NCI-H128 (cell line): ENCODE data around the gene LMX1B.

Source experiments
- DNase-seq: peaks from one replicate; lab custom pipeline; 2025; ENCODE audit not compliant: unreplicated experiment; lab: John Stamatoyannopoulos, UW

LMX1B gene

DNA sequence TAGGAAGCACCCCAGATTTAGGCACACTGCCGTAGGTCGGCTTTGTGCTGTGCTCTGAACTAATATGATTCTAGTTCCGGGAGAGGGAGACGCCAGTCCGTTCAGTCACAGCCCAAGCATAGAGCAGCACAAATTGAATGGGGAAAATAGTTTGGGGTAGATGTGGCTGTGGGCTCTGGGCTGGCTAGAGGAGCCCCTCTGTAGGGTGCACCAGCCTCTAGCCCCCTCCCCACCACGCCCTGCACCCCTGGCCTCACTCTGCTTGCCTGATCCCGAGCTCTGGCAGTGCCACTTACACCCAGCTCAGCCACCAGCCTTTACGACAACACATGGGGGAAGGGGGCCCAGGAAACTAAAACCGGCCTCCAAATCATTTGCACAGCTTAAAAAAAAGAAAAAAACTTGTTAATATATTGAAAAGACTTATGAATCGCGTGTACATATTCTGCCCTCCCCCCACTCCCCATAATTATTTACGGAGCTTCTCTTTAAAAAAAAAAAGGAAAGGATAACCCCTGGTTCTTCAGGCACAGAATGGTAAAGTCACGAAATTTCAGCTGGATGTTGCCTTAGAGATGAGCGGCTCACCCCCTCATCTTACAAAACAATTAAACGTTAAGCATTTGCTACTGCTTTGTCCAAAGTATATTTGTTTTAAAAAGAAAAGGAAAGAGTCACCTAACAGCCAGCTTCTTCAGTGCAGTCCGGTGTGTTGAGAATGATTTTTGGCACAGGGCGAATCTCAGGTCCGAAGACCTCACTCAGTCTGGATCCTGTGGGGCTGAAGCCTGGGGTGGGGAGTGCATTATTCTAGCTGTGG lies 3.5 kb downstream of the LMX1B start:
- no peak for DNase-seq

DNA sequence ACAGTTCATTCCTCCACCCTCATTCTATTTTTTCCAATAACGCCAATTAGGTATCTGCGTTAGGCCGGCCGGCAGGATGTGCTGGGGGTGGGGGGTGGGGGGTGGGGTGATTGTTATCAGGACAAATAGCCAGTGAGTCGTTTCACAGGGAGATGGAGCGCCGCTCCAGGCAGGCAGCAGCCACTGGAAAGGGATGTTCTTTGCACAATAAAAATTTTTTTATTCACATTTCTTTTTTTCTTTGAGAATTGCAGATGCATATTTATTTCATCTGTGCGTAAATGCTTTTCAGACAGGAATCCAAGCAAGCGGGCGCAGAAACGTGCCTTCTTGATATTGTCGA lies 4.1 kb downstream of the LMX1B start:
- no peak for DNase-seq

DNA sequence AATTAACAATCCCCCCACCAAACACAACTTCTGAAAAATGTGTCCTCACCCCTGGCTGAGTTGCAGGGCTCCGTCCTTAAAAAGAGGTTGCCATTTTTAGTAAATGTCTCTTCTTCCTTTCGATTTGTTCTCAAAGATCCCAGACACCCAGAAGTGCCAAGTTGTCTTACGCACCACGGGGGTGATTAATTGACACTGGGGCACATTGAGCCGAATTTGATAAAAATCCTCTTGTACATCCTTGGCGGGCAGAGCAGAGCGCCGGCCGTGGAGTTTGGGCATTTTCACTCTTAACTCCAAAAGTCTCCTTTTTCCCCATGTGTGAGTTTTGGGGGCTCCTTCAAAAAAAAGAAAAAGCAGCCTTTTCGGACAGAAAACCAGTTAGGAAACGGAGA lies 4.5 kb downstream of the LMX1B start:
- no peak for DNase-seq

DNA sequence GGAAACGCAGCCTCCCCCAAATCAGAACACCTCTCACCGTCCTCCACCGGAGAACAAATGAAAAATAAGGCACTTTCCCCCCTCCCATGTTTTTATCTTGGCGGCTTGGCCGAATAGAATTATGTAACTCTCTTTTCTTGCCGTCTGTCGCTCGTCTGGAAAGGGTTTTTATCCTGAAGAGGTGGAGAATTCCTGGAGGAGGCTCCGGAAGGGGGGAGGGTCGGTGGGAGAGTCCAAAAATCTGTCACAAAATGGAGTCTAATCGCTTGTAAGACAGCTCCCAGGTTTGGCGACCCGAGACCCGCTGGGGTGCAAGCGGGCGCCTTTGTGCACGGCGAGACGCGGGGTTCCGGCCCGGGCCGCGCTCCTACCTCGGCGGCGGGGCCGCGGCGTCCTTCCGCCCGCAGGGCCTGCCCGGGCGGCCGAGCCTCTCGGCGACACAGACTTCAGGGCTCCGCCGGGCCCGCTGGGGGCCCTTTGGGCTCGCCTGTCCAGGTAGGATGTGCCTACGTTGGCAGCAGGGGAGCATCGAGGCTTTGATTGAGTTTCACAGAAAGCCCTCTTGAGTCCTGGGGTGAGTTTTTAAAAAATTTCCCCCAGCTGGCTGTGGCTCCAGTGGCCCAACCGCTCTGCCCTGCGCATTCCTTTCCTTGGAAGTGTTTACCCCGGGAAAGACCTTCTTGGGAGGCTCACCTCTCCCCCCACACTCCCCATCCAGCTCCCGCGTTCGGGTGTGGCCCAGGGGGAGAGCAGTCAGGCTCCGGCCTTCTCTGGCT lies 5.0 kb downstream of the LMX1B start:
- no peak for DNase-seq

DNA sequence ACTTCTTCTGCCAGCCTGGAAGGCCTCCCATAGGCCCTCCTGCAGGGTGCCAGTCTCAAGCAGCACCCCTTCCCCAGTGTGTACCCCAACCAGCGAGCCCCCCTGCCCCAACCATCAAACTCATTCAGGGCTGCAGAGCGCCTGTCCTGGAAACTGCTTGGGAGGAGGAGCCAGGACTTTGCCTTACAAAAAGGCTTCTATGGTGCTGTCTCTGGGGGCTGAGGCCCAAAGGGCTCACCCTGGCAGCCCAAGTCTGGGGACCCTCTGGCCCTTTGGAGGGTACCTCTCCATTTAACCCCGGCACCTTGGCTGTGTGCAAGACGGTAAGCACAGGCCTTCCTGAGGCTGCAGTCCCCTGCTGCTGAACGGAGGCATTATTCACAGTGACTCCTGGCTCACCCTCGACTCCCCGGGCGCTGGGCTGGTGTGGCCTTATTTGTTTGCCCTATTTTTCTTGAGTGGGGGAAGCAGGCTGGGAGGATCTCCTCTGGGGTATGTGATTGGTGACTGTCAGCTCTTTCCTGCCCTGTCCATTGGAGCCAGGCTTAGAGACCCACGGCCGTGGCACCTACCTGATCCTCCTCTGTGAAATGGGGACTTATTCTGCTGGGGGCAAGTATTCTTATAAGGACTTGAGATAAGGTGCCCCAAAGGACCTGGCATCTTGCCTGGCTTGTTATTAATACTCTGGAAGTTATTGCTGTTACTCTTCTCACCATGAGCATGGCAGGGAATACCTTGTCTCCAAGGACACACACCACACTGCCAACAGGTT lies 5.8 kb downstream of the LMX1B start:
- DNase-seq = no peak

DNA sequence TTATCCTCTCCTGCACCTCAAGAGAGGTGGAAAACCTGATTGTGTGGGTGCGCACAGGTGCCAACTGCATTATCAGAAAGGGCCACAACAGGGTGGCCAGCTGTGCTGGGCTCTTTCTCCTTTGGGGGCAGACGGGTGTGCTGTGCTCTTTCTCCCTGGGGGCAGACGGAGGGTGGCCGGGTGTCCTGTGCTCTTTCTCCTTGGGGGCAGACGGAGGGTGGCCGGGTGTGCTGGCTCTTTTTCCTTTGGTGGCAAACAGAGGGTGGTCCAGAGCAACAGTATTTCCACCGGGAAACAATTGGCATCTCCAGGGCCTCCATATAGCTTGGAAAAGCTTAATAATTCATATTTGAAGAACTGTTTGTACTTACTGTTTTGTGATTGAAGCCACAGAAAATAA lies 6.8 kb downstream of the LMX1B start:
- DNase-seq = no peak

DNA sequence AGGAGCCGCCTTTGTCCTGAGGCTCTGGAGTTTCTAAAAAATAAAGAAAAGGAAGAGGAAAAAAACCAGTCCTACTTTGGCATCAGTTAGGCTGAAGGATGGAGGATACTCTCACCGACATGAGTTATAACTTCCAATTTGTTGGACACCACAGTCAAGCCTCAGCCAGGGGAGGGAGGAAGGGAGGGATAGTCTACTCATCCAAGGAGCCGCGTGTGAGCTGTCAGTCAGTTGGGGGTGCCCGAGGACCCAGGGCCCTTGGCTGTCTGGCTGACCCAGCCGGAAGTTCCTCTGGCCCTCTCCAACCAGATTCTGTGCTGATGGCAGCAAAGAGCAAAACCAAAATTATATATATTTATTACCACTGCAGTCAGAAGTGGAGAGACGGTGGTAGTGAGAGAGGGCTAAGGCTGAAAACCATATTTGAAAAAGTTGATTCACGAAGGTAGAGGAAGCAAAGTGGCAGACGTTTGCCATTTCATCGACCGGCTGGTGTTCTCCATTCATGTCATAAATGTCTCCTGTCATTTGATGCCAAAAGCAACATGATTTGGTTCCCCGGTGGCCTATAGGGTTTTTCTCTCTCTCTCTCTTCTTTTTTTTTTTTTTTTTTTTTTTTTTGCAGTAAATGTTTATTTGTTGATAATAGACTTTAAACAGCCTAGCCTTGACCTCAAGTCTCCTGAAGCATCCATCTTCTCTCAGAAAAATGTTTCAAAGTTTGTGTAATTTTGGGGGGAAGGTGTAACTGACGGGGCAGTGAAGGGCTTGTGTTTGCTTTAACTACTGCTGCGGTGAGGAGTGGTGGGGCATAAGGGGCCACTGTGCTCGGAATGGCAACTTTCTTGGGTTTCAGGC lies 7.6 kb downstream of the LMX1B start:
- DNase-seq = no peak

DNA sequence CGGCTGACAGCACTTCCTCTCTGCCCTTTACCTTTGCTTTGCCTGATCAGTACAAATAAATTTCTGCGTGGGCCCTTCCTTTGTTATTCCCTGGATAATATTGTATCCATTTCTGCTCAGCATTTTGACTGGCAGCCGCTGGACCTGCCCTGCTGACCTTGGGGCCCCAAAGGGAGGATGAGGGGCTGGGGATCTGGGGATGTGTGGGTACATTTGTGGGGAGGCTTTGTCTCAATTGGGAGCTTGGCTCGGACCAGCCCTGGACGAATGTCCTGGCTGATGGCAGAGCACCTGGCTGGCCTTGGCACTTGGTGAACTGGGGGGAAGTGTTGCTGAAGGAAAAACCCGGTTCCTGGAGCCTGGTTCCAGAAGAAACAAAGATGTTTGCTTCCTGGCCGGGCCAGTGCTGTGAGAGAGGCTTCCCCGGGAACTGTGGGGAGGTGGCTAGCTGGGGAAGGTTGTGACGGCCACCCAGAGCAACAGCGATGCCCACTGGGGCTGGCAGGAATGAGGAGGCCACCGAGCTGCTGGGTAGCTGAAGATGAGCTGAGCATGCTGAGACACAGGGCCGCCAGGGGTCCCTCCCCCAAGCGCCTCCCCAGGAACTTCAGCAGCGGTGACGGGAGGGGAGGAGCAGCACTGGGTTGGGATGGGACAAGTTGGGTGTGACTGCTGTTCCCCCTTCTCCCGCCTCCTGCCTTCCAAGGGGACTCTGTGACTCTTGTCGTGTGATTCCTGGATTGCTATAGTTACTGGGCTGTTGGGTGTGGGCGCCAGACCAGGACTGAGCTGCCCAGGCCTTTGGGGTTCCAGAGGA lies 8.4 kb downstream of the LMX1B start:
- no peak for DNase-seq

DNA sequence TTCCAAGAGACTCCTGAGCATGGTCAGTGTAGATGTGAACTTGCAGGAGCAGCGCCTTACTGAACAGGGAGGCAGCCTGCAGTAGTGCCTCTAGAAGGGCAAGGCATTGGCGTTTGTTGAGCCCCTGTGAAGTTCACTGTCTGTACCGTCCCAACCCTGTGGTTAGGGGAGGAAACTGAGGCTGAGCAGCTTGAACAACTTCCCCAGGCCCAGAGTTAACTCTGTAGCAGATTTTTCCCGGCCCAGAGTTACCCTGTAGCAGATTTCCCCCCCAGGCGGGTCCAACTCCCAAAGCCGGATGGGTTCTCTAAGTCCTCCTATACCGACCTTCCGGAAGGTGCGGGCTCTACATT lies 9.6 kb downstream of the LMX1B start:
- DNase-seq = no peak

DNA sequence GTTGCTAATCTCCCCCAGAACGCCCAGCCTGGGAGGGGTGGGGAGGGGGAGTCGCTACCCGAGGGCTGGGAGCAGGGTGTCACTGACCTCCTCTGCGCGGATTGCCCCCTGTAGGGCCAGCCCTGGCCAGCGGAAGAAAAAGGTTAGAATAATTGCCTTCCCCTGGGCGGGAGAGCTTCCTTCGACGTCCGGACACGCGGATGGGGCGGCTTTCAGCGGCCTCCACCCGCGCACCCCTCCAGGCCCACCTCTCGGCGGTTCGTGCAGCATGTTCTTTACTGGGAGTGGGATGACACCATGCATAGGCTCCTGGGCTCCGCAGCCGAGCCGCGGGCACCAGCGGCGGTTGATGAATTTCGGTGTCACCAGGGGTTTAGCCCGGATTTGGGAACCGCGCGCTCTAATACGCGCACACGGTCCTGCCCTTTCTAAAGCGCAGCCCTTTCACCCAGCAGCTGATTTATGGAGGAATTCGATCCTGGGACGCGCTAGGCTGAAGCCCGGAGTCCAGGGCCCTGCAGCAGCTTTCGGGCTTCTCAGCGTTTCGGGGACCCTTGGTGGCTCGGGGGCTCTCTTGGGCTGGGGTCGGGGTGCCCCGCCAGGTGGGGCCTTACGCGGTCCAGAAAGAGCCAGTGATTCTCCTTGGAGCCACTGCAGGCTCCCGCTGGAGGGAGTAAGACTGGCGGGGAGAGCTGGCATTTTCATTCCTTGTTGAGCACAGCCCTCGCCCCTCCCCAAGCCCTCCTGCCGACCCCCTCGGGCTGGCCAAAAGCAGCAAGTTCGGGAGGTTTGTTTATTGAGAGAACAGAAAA lies 10.1 kb downstream of the LMX1B start:
- DNase-seq = no peak

DNA sequence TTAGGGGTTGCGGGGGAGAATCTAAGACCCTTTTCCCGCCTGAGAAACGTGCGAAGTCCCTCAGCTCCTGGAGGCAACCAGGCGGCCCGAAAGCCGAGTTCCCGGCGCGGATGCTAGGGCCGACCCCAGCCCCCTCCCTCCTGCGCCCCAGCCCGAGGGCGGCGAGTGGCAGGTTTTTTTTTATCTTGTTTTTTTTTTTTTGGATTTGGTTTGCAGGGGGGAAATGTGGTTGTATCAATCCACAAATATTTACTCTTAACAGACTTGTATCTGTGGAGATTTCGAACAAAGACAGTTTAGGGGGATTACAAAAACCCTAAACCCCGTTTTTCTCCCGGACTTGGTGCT lies 10.7 kb downstream of the LMX1B start:
- DNase-seq = no peak

DNA sequence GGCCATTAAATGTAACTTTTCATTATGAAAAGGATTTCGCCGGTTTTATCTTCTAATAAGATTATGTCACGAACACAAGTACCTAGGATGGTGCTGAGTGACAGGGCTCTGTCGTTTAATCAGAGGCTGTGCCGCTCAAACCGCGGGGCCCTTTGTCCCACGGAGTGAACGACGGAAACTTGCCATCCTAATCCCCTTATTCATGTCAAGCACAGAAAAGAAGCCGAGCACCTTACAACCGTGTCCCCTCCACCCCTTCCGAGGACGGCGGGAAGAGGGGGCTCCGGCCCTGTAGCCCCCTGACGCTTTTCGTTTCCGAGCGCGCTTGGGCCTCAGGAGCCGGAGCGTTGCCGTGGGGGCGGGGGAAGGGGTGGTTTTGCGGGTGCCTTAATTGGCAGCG lies 11.2 kb downstream of the LMX1B start:
- no peak for DNase-seq

DNA sequence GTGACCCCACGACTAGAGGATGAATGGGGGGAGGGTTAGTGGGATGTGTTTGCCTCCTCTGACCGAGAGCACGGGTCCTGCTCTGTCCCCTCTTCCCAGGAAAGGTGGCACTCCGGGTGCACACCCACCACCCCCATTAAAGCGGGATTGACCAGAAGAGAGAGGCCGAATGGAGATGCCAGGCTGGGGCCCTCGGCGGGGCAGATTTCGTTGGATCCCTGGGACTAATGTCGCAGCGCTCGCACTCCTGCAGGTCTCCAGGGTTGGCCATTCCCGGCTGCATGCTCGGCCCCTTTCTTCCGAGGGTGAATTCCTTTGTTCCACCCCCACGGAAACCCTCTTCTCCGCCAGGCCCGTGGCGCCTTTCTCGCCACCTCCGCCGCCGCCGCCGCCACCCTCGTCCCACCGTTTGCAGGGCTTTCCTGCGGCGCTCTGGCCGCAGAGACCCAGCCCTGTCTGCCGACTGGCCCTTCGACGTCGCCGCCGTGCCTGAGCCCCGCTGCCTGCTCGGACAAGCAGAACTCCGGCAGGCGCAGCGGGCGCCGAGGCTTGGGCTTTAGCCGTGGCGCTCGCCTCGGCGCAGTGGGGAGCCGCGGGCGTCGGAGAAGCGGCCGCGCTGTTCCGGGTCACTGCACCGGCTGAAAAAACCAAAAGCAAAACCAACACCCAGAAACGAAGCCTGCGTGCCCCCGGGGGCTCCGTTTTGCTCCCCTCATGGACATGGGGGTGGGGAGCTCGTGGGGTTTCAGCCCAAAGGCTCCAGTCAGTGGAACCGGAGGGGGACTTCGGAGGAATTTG lies 11.8 kb downstream of the LMX1B start:
- DNase-seq = no peak

DNA sequence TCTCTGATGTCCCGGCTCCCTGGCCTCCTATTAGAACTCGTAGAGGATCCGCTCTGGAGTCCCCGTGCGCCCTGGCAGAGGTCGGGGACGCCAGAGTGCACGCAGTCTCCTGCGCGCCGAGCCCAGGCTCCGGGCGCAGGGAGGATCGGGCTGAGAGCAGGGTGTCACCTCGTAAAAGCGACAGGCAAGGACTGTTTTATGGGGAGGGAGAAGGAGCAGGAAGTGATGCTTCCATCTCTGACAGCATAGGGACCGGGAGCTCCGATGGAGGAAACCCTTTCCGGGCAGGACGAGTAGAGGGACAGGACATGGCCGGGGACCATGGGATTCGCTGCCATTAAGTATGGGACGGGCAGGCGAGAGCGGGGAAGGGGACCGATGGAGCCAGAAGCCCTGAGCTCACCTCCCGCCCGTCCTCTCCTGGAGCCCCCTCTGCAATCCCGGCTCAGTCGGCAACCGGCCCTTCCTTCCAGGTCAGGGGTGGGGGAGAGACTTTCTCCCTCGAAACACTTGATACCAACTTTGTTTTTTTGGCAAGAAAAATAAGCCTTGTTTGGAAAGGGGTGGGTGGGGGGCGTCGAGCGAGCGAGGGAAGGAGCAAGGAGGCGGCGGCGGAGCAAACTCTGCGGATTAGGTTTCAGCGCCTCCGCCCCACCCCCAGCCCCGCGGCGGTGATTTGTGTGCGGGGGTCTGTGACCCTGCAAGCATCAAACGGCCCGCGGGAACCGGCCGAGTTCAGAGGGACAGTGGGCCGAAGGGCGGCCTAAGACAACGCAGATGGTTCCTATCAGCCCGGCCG lies 12.6 kb downstream of the LMX1B start:
- DNase-seq = no peak

DNA sequence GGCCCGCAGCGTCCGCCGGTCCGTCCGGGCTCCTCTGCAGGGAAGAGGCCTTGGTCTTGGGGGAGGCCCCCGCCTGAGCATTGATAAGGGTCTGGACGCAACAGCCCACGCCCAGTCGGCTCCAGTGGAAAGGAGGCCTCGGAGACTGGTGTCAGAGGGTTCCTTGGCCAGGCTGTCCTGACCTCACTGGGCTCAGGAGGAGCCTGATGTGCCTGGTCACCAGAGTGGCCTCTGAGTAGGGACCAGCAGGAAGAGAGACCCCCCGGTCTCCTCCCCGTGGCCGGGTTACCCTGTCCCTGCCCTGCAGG lies 13.2 kb downstream of the LMX1B start:
- no peak for DNase-seq

DNA sequence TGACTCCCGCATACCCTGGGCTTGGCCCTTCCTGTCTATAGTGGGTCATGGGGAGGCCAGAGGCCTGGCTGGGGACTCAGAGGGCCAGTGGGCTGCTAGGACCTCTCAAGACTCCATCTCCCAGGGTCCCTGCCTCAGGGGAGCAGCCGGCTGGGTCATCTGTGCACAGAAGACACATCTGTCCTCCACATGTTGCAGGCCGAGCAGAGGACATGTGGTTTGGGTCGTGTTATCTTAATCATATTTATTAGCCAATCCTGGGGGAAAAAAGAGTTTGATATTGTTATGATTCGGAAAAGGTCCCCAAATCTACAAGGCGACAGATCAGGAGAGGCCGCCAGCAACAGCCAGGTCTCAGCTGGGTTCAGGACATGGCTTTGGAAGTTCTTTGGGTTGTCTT lies 14.4 kb downstream of the LMX1B start:
- DNase-seq = no peak

DNA sequence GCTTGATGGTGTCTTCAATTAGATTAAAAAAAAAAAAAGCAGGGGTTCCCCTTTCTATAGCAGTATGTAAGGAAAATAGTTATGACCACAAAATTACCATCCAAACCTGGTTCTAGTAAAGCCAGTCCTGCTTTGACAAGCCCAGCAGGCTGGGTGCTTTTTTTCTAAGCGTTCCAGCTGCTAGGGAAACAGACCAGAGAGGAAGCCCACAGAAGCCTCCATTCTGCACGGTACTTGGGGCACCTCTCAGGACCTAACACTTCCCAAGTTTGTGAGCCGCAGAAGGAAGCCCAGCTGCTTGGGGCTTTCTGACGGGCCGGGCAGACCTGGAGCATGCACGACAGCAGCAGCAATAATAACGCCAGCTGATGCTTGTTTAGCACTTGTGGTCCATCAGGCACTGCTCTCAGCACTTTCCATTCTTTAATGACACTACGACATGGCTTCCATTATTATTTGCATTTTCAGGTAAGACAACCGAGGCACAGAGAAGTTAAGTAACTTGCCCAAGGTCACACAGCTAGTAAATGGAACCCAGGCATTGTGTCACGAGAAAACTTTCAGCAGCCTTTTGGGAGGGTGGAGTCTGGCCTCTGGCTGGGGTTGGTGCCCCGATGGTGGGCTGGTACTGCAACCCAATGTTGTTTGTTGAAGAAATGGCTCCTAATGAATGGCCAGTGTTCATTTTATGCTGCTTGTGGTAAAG lies 15.4 kb downstream of the LMX1B start:
- DNase-seq = no peak
